Suprapubic skin (tissue), 4 donors: Measurements from ENCODE around the gene DPYSL3. TPM values are rescaled to one million over a fixed set of nuclear protein-coding genes. Genes with fewer than 3 reads are reported as not detected.

ENCODE experiments used
- DNase-seq, 2 donors: peaks; one replicate each; pipeline ENCODE4 v3.0.0-alpha.2; 2019; ENCODE audit warnings: low spot score in 2 of 2
- H3K27ac ChIP-seq: fragments of 200-600 bp; sonication (generic); one replicate; pipeline ENCODE4 v1.5.1; 2019
- H3K27me3 ChIP-seq: fragments of 200-600 bp; sonication (generic); one replicate; pipeline ENCODE4 v1.5.1; 2019
- H3K36me3 ChIP-seq: fragments of 200-600 bp; sonication (generic); one replicate; pipeline ENCODE4 v1.5.1; 2019
- H3K4me1 ChIP-seq: fragments of 200-600 bp; sonication (generic); one replicate; pipeline ENCODE4 v1.5.1; 2019
- H3K4me3 ChIP-seq: fragments of 200-600 bp; sonication (generic); one replicate; pipeline ENCODE4 v1.5.1; 2019; ENCODE audit warnings: mild to moderate bottlenecking
- H3K9me3 ChIP-seq: fragments of 200-600 bp; sonication (generic); one replicate; pipeline ENCODE4 v1.5.1; 2019
- EP300 ChIP-seq: sonication (generic); formaldehyde crosslinking; IDR thresholded peaks from one replicate; pipeline ENCODE4 v1.6.1; 2017; ENCODE audit warnings: antibody characterized with exemption
- POLR2A ChIP-seq, 2 donors: fragments of 450-650 bp; IDR thresholded peaks; one replicate each; pipeline ENCODE4 v1.6.1; 2017; ENCODE audit warnings: antibody characterized with exemption in 2 of 2, mild to moderate bottlenecking in 2 of 2, moderate library complexity in 2 of 2
- POLR2AphosphoS5 ChIP-seq, 3 donors: sonication (generic); formaldehyde crosslinking; IDR thresholded peaks; one replicate each; pipeline ENCODE4 v1.6.1; 2017; ENCODE audit warnings: antibody characterized with exemption in 3 of 3
- WGBS: methylation state at CpG from one replicate; pipeline ENCODE4 v1.1.5; 2018; 5-methylcytosine and 5-hydroxymethylcytosine counted together
- total RNA-seq, 4 donors: library from RNA; depleted of rRNA; stranded (reverse); fragments of >200 nt; gene quantifications; one replicate each; pipeline ENCODE4 v1.1.0, GENCODE V29; 2016
- TF ChIP-seq, protein P1 (sequence below), 2 donors: fragments of 200-600 bp in 1 of 2; fragments of 450-650 bp in 1 of 2; sonication (generic) in 1 of 2; IDR thresholded peaks; one replicate each; pipeline ENCODE4 v1.5.1; 2016 to 2019; ENCODE audit warnings: antibody characterized with exemption in 2 of 2, mild to moderate bottlenecking in 1 of 2, moderate library complexity in 1 of 2

Gene DPYSL3
- total RNA-seq, 4 donors from 2014 or later: 12.0 to 22.2 (median 16.6) TPM

GRCh38 chr5:147431586-147431985, 78.3 kb downstream of the DPYSL3 start:
- TF ChIP-seq POLR2A (IDR thresholded peaks at IDR 0.05) (no peak), EP300 (no peak), POLR2AphosphoS5 (IDR thresholded peaks at IDR 0.05) (no peak)
- TF ChIP-seq, protein P1, sequence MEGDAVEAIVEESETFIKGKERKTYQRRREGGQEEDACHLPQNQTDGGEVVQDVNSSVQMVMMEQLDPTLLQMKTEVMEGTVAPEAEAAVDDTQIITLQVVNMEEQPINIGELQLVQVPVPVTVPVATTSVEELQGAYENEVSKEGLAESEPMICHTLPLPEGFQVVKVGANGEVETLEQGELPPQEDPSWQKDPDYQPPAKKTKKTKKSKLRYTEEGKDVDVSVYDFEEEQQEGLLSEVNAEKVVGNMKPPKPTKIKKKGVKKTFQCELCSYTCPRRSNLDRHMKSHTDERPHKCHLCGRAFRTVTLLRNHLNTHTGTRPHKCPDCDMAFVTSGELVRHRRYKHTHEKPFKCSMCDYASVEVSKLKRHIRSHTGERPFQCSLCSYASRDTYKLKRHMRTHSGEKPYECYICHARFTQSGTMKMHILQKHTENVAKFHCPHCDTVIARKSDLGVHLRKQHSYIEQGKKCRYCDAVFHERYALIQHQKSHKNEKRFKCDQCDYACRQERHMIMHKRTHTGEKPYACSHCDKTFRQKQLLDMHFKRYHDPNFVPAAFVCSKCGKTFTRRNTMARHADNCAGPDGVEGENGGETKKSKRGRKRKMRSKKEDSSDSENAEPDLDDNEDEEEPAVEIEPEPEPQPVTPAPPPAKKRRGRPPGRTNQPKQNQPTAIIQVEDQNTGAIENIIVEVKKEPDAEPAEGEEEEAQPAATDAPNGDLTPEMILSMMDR (IDR thresholded peaks at IDR 0.05): no peak
- Histone ChIP-seq H3K4me3 (no peak overlapping the region), H3K4me1 (peaks cover 20% of the 10 kb centered on the region), H3K27ac (no peak overlapping the region), H3K27me3 (no peaks in the 10 kb centered on the region), H3K9me3 (no peaks in the 10 kb centered on the region), H3K36me3 (no peaks in the 10 kb centered on the region)
- 65% methylated on average over 3 of the region's 3 CpGs for WGBS
- no peak for DNase-seq

- Histone ChIP-seq H3K4me3 (no peak overlapping the region), H3K27me3 (no peaks in the 10 kb centered on the region), H3K9me3 (no peaks in the 10 kb centered on the region), H3K36me3 (no peaks in the 10 kb centered on the region), H3K4me1 (peaks cover 20% of the 10 kb centered on the region), H3K27ac (no peak overlapping the region)
- TF ChIP-seq, protein P1 (IDR thresholded peaks at IDR 0.05): no peak
- TF ChIP-seq POLR2A (IDR thresholded peaks at IDR 0.05) (no peak), EP300 (no peak)
- no peak for DNase-seq
- WGBS: 95% methylated on average over 2 of the region's 2 CpGs
Observed at GRCh38 chr5:147430628-147431027, 79.2 kb downstream of the DPYSL3 start.

GRCh38 chr5:147427521-147428401, 82.1 kb downstream of the DPYSL3 start:
- DNase-seq: no peak
- no peak overlapping the region for H3K4me3 ChIP-seq
- WGBS: 29% methylated on average over 1 of the region's 1 CpG
- H3K4me1 ChIP-seq: peaks cover 20% of the 10 kb centered on the region
- H3K9me3 ChIP-seq: no peaks in the 10 kb centered on the region
- H3K36me3 ChIP-seq: no peaks in the 10 kb centered on the region
- H3K27ac ChIP-seq: no peak overlapping the region
- H3K27me3 ChIP-seq: no peaks in the 10 kb centered on the region
- no peak for TF ChIP-seq EP300

DNA sequence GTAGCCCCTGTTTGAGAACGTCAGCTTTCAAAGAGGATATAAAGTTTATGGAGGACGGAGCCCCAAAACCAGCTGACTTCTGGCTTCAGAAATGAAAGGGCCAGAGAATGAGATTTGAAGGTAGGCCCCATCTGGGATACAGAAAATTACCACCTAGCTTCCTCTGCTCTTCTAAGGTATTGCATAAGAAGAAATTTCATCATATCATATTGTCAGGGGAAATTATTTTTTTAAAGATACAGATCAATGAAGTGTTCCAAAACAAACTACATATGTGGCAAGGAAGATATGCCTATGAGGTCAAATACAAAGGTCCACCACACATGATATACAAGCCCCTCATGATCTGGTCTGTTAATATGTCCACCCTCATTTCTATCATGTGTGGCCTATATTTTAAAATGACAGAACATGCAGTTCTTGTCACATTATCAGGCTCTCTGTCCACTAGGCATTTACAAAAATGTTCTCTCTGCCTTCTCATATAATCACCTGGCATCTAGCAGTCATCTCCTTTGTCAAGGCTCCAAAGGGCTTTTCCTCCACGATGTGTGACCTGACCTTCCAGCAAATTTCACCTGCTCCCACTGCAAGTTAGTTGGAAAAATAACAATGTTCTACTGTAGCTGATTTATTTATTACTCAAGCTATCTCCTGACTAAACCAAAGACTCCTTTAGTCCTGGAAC, 83.1 kb downstream of the DPYSL3 start:
- Histone ChIP-seq H3K4me1 (peaks cover 20% of the 10 kb centered on the region), H3K36me3 (no peaks in the 10 kb centered on the region), H3K4me3 (no peak overlapping the region), H3K9me3 (no peaks in the 10 kb centered on the region), H3K27me3 (no peaks in the 10 kb centered on the region), H3K27ac (peak overlapping the region; percentile 40)
- 78% methylated on average over 3 of the region's 3 CpGs for WGBS
- TF ChIP-seq EP300: no peak
- TF ChIP-seq, protein P1 (IDR thresholded peaks at IDR 0.05): no peak
- DNase-seq: no peak

GRCh38 chr5:147418613-147419012, 91.3 kb downstream of the DPYSL3 start:
- Histone ChIP-seq H3K9me3 (no peaks in the 10 kb centered on the region), H3K4me3 (no peak overlapping the region), H3K27ac (no peak overlapping the region), H3K4me1 (peaks cover 19% of the 10 kb centered on the region), H3K27me3 (no peaks in the 10 kb centered on the region), H3K36me3 (peaks cover 5% of the 10 kb centered on the region)
- 85% methylated on average over 2 of the region's 2 CpGs for WGBS
- DNase-seq: no peak
- TF ChIP-seq EP300 (no peak), POLR2A (IDR thresholded peaks at IDR 0.05) (no peak), POLR2AphosphoS5 (IDR thresholded peaks at IDR 0.05) (no peak)
- TF ChIP-seq, protein P1 (IDR thresholded peaks at IDR 0.05): no peak
